Activated T-cell treated with anti-CD3 and anti-CD28 coated beads, Interleukin-2, amount 50 U/mL, for 4 hours (primary cell): ENCODE results near the gene RARRES1. TPM values are rescaled to one million over a fixed set of nuclear protein-coding genes. Genes with fewer than 3 reads are reported as not detected.

Source experiments
- ATAC-seq, 2 donors: fragments of 200-7000 bp; cut with Tn5 transposase; one replicate each; pipeline ENCODE4 v1.10.0; 2021
- DNase-seq: peaks from one replicate; pipeline ENCODE4 v3.0.0-alpha.2; 2020
- H3K27me3 Mint-ChIP-seq: one replicate; pipeline ENCODE4 v1.8.0; 2021; ENCODE audit warnings: low read depth, mixed read lengths
- H3K36me3 Mint-ChIP-seq: one replicate; pipeline ENCODE4 v1.8.0; 2022; ENCODE audit warnings: mixed read lengths; ENCODE audit not compliant: insufficient read depth
- H3K4me1 Mint-ChIP-seq: one replicate; pipeline ENCODE4 v1.8.0; 2021; ENCODE audit warnings: low read depth, mixed read lengths
- H3K4me3 Mint-ChIP-seq: one replicate; pipeline ENCODE4 v1.8.0; 2021; ENCODE audit warnings: mild to moderate bottlenecking, moderate library complexity, mixed read lengths
- H3K9me3 Mint-ChIP-seq: one replicate; pipeline ENCODE4 v1.8.0; 2021; ENCODE audit warnings: mixed read lengths
- total RNA-seq, 3 donors: library from RNA; stranded (reverse); gene quantifications; one replicate each; pipeline ENCODE4 v1.2.1, GENCODE V29; 2021

The RARRES1 gene, protein sequence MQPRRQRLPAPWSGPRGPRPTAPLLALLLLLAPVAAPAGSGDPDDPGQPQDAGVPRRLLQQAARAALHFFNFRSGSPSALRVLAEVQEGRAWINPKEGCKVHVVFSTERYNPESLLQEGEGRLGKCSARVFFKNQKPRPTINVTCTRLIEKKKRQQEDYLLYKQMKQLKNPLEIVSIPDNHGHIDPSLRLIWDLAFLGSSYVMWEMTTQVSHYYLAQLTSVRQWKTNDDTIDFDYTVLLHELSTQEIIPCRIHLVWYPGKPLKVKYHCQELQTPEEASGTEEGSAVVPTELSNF
- not detected for total RNA-seq

- Mint-ChIP-seq H3K27me3 (peaks cover 2% of the 10 kb centered on the region), H3K4me1 (peaks cover 12% of the 10 kb centered on the region), H3K9me3 (peaks cover 8% of the 10 kb centered on the region), H3K36me3 (peaks cover 7% of the 10 kb centered on the region), H3K4me3 (peak within 1 kb of the TSS; percentile 43)
- DNase-seq (no peak), ATAC-seq (peak; percentile 61 to 73)
Measured at GRCh38 chr3:158731938-158732855, at the start of gene RARRES1. Gene RARRES1 (minus strand): TSS chr3:158732457. CDS start chr3:158732415, 42 bp downstream.

DNA sequence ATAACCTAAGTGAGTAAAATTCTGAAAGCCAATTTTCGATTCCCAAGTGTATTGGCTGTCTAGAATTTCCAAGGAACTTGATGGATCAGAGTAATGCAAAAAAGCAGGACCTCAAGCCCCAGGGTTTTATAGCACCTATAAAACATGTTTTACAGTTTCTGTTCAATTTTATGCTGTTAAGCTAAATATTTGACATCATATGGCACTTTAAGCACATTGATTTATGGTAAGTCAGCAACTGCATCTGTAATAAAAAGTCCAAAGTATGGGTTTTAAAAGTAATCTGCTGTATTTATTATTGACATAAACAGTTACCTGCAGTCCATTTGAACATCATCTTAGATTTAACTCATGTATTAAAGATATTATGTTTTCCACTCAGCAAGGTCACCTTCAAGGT, 49.6 kb upstream of the RARRES1 start:
- no peak for ATAC-seq
- no peak for DNase-seq
- no peaks in the 10 kb centered on the region for H3K9me3 Mint-ChIP-seq
- H3K27me3 Mint-ChIP-seq, result no peaks in the 10 kb centered on the region
- H3K4me3 Mint-ChIP-seq, result no peak overlapping the region
- no peaks in the 10 kb centered on the region for H3K4me1 Mint-ChIP-seq
- H3K36me3 Mint-ChIP-seq, result no peaks in the 10 kb centered on the region

DNA sequence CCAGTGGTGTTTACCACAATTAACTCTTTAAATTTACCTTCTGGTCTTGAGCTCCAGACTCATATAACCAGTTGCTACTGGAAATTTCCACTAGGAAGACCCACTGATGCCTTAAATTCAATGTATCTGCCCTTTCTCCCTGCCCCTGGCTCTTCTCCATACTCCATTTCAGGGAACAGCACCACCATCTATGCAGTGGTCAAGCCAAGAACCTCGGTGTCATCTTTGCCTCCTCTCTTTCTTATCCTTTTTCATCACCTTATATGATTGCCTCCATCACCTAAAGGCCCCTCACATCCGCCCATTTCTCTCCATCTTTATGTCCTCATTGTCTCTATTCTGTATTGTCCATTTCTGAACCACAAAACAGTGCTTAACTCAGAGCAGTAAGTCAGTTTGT, 48.9 kb upstream of the RARRES1 start:
- ATAC-seq (no peak), DNase-seq (no peak)
- Mint-ChIP-seq H3K27me3 (no peaks in the 10 kb centered on the region), H3K9me3 (no peaks in the 10 kb centered on the region), H3K36me3 (no peaks in the 10 kb centered on the region), H3K4me3 (no peak overlapping the region), H3K4me1 (no peaks in the 10 kb centered on the region)

- Mint-ChIP-seq H3K4me3 (no peak overlapping the region), H3K4me1 (no peaks in the 10 kb centered on the region), H3K9me3 (no peaks in the 10 kb centered on the region), H3K27me3 (no peaks in the 10 kb centered on the region), H3K36me3 (no peaks in the 10 kb centered on the region)
- ATAC-seq (no peak), DNase-seq (no peak)
Measured at GRCh38 chr3:158780766-158781165, 48.5 kb upstream of the RARRES1 start.

DNA sequence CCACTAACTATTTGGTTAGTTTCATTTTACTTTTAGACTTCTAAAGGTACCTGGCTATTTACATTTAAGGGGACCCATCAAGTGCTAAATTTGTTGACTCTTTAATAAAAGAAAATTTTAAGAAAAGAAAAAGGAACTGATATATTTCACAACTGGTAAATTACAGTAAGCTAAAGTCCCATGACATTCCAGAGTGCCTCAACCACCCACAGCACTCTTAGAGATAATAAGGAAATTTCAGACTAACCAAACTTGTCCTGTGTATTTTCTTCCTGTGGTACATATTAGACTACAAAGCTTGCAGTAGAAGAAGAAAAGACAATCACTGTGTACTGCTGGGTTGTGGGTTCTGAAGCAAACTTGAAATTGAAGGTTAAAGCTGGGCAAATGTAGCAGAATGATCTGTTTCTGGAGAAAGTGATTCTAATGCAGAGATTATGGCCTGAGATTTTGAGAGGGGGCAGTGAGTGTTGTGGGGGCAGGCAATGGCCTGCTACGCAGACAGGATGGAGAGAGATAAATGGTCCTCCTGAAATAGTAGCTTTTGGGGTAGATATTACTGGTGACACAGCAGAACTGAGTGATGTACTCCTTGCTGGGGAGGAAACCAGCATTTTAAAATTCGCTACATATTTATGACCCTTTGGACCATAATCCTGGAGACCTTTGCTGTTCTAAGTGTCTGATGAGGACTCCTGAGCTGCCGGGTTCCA, 45.1 kb upstream of the RARRES1 start:
- DNase-seq, result no peak
- Mint-ChIP-seq H3K9me3 (no peaks in the 10 kb centered on the region), H3K4me3 (no peak overlapping the region), H3K27me3 (no peaks in the 10 kb centered on the region), H3K4me1 (peaks cover 3% of the 10 kb centered on the region), H3K36me3 (peaks cover 2% of the 10 kb centered on the region)
- no peak for ATAC-seq

DNA sequence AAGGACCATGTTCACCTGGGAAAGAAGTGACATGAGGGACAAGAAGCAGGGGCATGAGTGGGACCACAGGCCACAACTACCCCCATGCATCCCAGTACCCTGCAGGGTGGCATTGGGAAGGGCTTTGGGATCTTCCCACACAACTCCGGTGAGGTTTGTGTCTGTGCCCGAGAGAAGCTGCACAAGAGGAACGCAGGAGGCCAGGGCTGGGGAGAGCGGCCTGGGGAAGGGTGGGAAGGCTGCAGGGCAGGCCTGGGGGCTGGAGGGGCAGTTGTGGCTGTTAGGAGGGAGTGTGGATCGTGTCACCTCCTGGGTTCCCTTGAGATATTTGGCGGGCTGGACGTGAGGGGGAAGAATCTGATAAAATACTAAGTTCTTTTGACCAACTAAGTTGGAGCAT, 44.3 kb upstream of the RARRES1 start:
- no peak overlapping the region for H3K4me3 Mint-ChIP-seq
- peaks cover 2% of the 10 kb centered on the region for H3K36me3 Mint-ChIP-seq
- H3K9me3 Mint-ChIP-seq, result no peaks in the 10 kb centered on the region
- ATAC-seq (no peak), DNase-seq (no peak)
- peaks cover 3% of the 10 kb centered on the region for H3K4me1 Mint-ChIP-seq
- H3K27me3 Mint-ChIP-seq, result no peaks in the 10 kb centered on the region

DNA sequence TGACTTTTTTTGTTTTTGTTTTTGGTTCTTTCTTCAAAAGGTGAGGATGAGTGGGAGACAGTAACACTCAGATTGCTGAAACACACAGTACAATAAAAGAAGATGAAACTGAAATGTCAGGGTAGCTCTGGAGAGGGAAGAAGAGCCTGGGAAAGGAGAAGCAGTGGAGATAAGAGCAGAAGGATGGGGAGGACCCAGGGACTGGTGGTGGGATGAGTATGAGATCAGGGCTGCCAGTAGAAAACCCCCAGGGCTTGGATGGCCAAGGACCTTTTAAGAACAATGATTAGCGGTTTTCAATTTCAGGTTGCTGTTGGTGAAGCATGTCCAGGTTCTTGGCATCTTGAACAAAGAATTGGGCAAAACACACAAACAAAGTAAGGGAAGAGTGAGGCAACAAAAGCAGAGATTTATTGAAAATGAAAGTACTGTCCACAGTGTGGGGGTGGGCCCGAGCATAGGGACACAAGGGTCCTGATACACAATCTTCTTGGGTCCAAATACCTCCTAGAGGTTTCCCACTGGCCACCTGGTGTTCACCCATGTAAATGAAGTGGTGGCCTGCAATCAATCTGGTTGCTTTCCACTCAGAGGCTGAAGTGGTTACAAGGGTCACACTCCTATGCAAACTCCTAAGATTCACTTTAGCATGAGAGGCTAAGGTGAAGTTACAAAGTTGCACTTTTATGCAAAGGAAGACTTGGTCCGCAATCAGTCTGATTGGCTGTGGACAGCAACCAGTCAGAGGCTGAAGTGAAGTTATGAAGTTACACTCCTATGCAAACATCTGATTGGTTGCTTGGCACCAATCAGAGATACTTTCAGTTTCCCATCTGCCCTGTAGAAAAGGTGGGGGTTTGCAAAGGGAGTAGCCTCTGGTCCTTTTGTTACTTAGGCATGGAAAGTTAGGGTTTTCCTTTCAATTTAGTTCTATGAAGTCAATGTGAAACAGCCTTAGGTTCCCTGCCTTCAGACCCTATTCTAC, 43.5 kb upstream of the RARRES1 start:
- DNase-seq (no peak), ATAC-seq (no peak)
- Mint-ChIP-seq H3K4me1 (peaks cover 3% of the 10 kb centered on the region), H3K36me3 (peaks cover 2% of the 10 kb centered on the region), H3K27me3 (no peaks in the 10 kb centered on the region), H3K9me3 (no peaks in the 10 kb centered on the region), H3K4me3 (no peak overlapping the region)

GRCh38 chr3:158774965-158775364, 42.7 kb upstream of the RARRES1 start:
- Mint-ChIP-seq H3K4me1 (peaks cover 3% of the 10 kb centered on the region), H3K9me3 (no peaks in the 10 kb centered on the region), H3K4me3 (no peak overlapping the region), H3K27me3 (no peaks in the 10 kb centered on the region), H3K36me3 (peaks cover 2% of the 10 kb centered on the region)
- DNase-seq, result no peak
- no peak for ATAC-seq

GRCh38 chr3:158773845-158774830, 41.9 kb upstream of the RARRES1 start:
- Mint-ChIP-seq H3K9me3 (no peaks in the 10 kb centered on the region), H3K36me3 (peaks cover 5% of the 10 kb centered on the region), H3K4me3 (no peak overlapping the region), H3K4me1 (peaks cover 3% of the 10 kb centered on the region), H3K27me3 (no peaks in the 10 kb centered on the region)
- DNase-seq (no peak), ATAC-seq (no peak)

DNA sequence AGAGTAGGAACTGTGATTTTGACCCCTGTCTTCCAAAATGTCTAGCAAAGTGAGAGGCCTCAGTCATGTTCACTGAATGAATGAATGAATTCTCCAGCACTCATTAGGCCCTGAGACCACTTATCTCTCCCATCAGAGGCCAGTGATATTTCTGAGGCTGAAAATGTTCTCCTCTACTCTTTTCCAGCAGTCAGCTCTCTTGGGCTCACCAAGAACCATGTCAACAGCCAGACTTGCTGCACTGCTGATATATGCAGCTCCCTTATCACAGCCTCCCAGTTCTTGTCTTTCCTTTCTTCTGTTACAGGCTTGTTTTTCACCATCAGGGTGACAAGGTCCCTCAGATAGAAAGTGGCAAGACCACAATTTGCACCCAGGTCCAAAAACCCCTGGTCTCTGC, 40.9 kb upstream of the RARRES1 start:
- H3K9me3 Mint-ChIP-seq, result no peaks in the 10 kb centered on the region
- DNase-seq, result no peak
- H3K4me1 Mint-ChIP-seq, result peaks cover 3% of the 10 kb centered on the region
- H3K36me3 Mint-ChIP-seq, result peaks cover 5% of the 10 kb centered on the region
- no peak for ATAC-seq
- no peaks in the 10 kb centered on the region for H3K27me3 Mint-ChIP-seq
- H3K4me3 Mint-ChIP-seq, result no peak overlapping the region

- no peaks in the 10 kb centered on the region for H3K9me3 Mint-ChIP-seq
- DNase-seq (no peak), ATAC-seq (no peak)
- H3K4me3 Mint-ChIP-seq, result no peak overlapping the region
- H3K27me3 Mint-ChIP-seq, result no peaks in the 10 kb centered on the region
- peaks cover 5% of the 10 kb centered on the region for H3K36me3 Mint-ChIP-seq
- H3K4me1 Mint-ChIP-seq, result peaks cover 3% of the 10 kb centered on the region
Measured at GRCh38 chr3:158771982-158772381, 39.7 kb upstream of the RARRES1 start.

DNA sequence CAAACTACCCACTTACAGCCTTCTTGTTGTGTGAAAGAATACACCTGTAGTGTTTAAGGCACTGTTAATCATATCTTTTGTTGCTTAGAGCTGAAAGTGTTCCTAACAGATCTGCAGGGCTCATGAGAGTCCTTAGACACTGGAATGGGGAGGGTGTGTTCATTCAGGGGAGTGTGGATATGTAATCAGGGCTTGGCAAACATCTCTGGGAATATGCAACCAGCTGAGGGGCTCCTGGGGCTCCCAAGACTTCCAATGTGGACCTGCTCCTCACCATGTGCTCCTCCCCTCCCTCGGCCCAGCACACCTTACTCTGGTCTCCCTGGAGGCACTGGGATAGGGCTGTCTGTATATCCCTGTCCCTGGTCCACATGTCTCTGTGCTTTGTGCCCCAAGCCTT, 39.3 kb upstream of the RARRES1 start:
- no peak for ATAC-seq
- DNase-seq, result no peak
- no peak overlapping the region for H3K4me3 Mint-ChIP-seq
- peaks cover 3% of the 10 kb centered on the region for H3K4me1 Mint-ChIP-seq
- H3K27me3 Mint-ChIP-seq, result no peaks in the 10 kb centered on the region
- no peaks in the 10 kb centered on the region for H3K9me3 Mint-ChIP-seq
- peaks cover 5% of the 10 kb centered on the region for H3K36me3 Mint-ChIP-seq
